Measurements from ENCODE around the gene NELL2. TPM values are rescaled to one million over a fixed set of nuclear protein-coding genes. Genes with fewer than 3 reads are reported as not detected.

The NELL2 gene
- total RNA-seq, 1 donor from 2014 or later = 27.1 TPM

GRCh38 chr12:44584625-44585024 is 291.5 kb downstream of the NELL2 start:
- H3K4me3 Mint-ChIP-seq = no peak overlapping the region
- H3K27ac Mint-ChIP-seq = no peak overlapping the region
- DNase-seq (ENCODE audit: extremely low spot score, unreplicated experiment) = no peak
- no peaks in the 10 kb centered on the region for H3K9me3 Mint-ChIP-seq
- H3K4me1 Mint-ChIP-seq (ENCODE audit: unreplicated experiment) = peaks cover 1% of the 10 kb centered on the region
- no peaks in the 10 kb centered on the region for H3K27me3 Mint-ChIP-seq
- no peak for TF ChIP-seq CTCF (conservative IDR thresholded peaks at IDR 0.05)
- H3K36me3 Mint-ChIP-seq = no peaks in the 10 kb centered on the region

- H3K27me3 Mint-ChIP-seq = no peaks in the 10 kb centered on the region
- no peak overlapping the region for H3K27ac Mint-ChIP-seq
- no peaks in the 10 kb centered on the region for H3K4me1 Mint-ChIP-seq (ENCODE audit: unreplicated experiment)
- H3K4me3 Mint-ChIP-seq = no peak overlapping the region
- TF ChIP-seq CTCF (conservative IDR thresholded peaks at IDR 0.05) = no peak
- DNase-seq (ENCODE audit: extremely low spot score, unreplicated experiment) = no peak
- peaks cover 3% of the 10 kb centered on the region for H3K36me3 Mint-ChIP-seq
- no peaks in the 10 kb centered on the region for H3K9me3 Mint-ChIP-seq
Measured at GRCh38 chr12:44582521-44582920, 293.6 kb downstream of the NELL2 start.

GRCh38 chr12:44581642-44582242 is 294.4 kb downstream of the NELL2 start:
- Mint-ChIP-seq H3K9me3 (no peaks in the 10 kb centered on the region), H3K36me3 (peaks cover 3% of the 10 kb centered on the region), H3K27me3 (no peaks in the 10 kb centered on the region), H3K27ac (no peak overlapping the region), H3K4me3 (no peak overlapping the region), H3K4me1 (ENCODE audit: unreplicated experiment) (no peaks in the 10 kb centered on the region)
- TF ChIP-seq CTCF (conservative IDR thresholded peaks at IDR 0.05) = no peak
- DNase-seq (ENCODE audit: extremely low spot score, unreplicated experiment) = no peak

GRCh38 chr12:44574586-44574985 is 301.5 kb downstream of the NELL2 start:
- no peak for TF ChIP-seq CTCF (conservative IDR thresholded peaks at IDR 0.05)
- H3K27ac Mint-ChIP-seq = no peak overlapping the region
- no peak for DNase-seq (ENCODE audit: extremely low spot score, unreplicated experiment)

GRCh38 chr12:44573723-44574122 is 302.4 kb downstream of the NELL2 start:
- Mint-ChIP-seq H3K27me3 (peaks cover 3% of the 10 kb centered on the region), H3K4me1 (ENCODE audit: unreplicated experiment) (no peaks in the 10 kb centered on the region)

More at GRCh38 chr12:44574586-44574985, 301.5 kb downstream of the NELL2 start:
- Mint-ChIP-seq H3K4me3 (no peak overlapping the region), H3K4me1 (ENCODE audit: unreplicated experiment) (no peaks in the 10 kb centered on the region), H3K36me3 (peaks cover 3% of the 10 kb centered on the region), H3K27me3 (no peaks in the 10 kb centered on the region), H3K9me3 (no peaks in the 10 kb centered on the region)

More at GRCh38 chr12:44573723-44574122, 302.4 kb downstream of the NELL2 start:
- TF ChIP-seq CTCF (conservative IDR thresholded peaks at IDR 0.05) = no peak
- no peak for DNase-seq (ENCODE audit: extremely low spot score, unreplicated experiment)
- no peak overlapping the region for H3K27ac Mint-ChIP-seq
- no peak overlapping the region for H3K4me3 Mint-ChIP-seq
- peaks cover 3% of the 10 kb centered on the region for H3K36me3 Mint-ChIP-seq
- no peaks in the 10 kb centered on the region for H3K9me3 Mint-ChIP-seq
